ENCODE measurements around the gene UPK3B. TPM values are rescaled to one million over a fixed set of nuclear protein-coding genes. Genes with fewer than 3 reads are reported as not detected.
A peak's percentile ranks its signal among the peaks of the same experiment; 100 is the strongest.
"Not testable (repeated sequence)": the region's sequence is repeated elsewhere in the genome, so short reads cannot be mapped to it uniquely, and the experiment has no call there.

UPK3B gene
- total RNA-seq, 1 donor from 2014 or later: 1.1 TPM

- Mint-ChIP-seq H3K27ac (no peak overlapping the region), H3K36me3 (ENCODE audit: low read depth) (no peaks in the 10 kb centered on the region), H3K9me3 (no peaks in the 10 kb centered on the region), H3K27me3 (ENCODE audit: insufficient read depth) (no peaks in the 10 kb centered on the region), H3K4me3 (no peak overlapping the region), H3K4me1 (ENCODE audit: low read depth) (peaks cover 5% of the 10 kb centered on the region)
- no peak for DNase-seq (ENCODE audit: low spot score)
- intact Hi-C loops (cut with micrococcal nuclease): no loop called here
Observed at GRCh38 chr7:76512941-76513816, 2.8 kb downstream of the UPK3B start.

DNA sequence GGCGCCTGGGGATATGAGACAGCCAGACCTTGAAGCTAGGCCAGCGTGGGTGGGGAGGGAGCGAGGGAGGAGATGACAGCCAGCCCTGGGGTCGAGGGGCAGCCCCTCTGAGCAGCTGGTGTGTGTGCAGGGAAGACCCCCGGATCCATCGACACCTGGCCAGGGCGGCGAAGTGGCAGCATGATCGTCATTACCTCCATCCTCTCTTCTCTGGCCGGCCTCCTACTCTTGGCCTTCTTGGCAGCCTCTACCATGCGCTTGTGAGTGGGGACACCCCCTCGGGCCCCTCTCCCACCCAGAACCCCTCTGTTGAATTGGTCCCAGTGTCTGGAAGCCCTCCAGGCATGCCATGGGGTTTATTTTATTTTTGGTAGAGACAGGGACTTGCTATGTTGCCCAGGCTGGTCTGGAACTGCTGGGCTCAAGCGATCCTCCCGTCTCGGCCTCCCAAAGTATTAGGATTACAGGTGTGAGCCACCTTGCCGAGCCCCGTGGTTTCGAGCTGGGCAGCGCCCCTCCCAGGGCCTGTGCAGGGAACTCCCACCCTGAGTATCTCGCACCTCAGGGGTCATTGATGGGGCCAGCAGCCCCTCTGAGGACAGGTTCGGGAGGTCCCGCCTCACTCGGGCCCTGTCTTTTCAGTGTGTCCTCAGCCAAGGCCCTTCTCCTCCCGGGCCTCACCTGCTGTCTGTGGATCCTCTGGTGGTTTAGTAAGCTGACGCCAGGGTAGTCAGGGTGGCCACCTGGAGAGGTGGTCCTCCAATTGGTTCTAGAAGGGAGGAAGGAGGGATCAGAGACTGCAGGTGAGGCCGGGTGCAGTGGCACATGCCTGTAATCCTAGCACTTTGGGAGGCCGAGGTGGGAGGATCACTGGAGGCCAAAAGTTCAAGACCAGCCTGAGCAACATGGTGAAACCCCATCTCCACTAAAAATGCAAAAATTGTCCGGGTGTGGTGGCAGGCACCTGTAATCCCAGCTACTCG lies 3.8 kb downstream of the UPK3B start:
- Mint-ChIP-seq H3K27me3 (ENCODE audit: insufficient read depth) (no peaks in the 10 kb centered on the region), H3K9me3 (no peaks in the 10 kb centered on the region), H3K4me1 (ENCODE audit: low read depth) (peaks cover 5% of the 10 kb centered on the region), H3K27ac (no peak overlapping the region), H3K36me3 (ENCODE audit: low read depth) (no peaks in the 10 kb centered on the region), H3K4me3 (no peak overlapping the region)
- intact Hi-C loops (cut with micrococcal nuclease): no loop called here
- DNase-seq (ENCODE audit: low spot score): no peak

- Mint-ChIP-seq H3K4me3 (no peak overlapping the region), H3K4me1 (ENCODE audit: low read depth) (no peaks in the 10 kb centered on the region)
- intact Hi-C loops (cut with micrococcal nuclease): no loop called here
Observed at GRCh38 chr7:76514926-76515771, 4.8 kb downstream of the UPK3B start.

DNA sequence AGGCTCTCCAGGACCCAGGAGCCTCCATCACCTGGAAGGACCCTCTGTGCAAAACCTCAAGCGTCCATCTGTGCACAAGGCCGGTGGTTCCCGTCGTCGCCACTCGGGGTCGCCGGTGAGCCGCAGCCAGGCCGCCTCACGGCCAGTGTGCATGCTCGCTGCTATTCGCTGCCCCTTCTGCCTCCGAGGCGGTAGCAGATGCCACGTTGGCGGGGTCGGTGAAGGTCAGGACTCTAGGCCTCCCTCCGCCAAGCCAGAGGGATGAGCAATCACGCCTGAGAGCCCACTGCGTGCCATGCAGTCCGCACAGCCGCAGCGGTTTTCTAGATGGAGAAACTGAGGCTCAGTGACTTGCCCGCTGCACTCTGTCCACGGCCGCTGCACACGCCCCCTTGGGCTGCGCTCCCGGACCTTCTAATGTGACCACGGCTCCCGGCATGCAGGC lies 5.7 kb downstream of the UPK3B start:
- intact Hi-C loops (cut with micrococcal nuclease): no loop called here
- DNase-seq (ENCODE audit: low spot score): no peak

More at GRCh38 chr7:76514926-76515771, 4.8 kb downstream of the UPK3B start:
- no peak for DNase-seq (ENCODE audit: low spot score)
- Mint-ChIP-seq H3K27ac (no peak overlapping the region), H3K27me3 (ENCODE audit: insufficient read depth) (no peaks in the 10 kb centered on the region), H3K9me3 (no peaks in the 10 kb centered on the region), H3K36me3 (ENCODE audit: low read depth) (no peaks in the 10 kb centered on the region)

GRCh38 chr7:76516932-76517331 lies 6.6 kb downstream of the UPK3B start:
- H3K9me3 Mint-ChIP-seq; H3K27me3 Mint-ChIP-seq (ENCODE audit: insufficient read depth); H3K27ac Mint-ChIP-seq; H3K4me1 Mint-ChIP-seq (ENCODE audit: low read depth); H3K4me3 Mint-ChIP-seq; DNase-seq (ENCODE audit: low spot score); intact Hi-C loops (cut with micrococcal nuclease); H3K36me3 Mint-ChIP-seq (ENCODE audit: low read depth): not testable (repeated sequence)

More for the DNA sequence above, 5.7 kb downstream of the UPK3B start:
- H3K27ac Mint-ChIP-seq: no peak overlapping the region
- H3K4me3 Mint-ChIP-seq: no peak overlapping the region
- H3K9me3 Mint-ChIP-seq: no peaks in the 10 kb centered on the region
- no peaks in the 10 kb centered on the region for H3K36me3 Mint-ChIP-seq (ENCODE audit: low read depth)
- no peaks in the 10 kb centered on the region for H3K27me3 Mint-ChIP-seq (ENCODE audit: insufficient read depth)
- no peaks in the 10 kb centered on the region for H3K4me1 Mint-ChIP-seq (ENCODE audit: low read depth)

DNA sequence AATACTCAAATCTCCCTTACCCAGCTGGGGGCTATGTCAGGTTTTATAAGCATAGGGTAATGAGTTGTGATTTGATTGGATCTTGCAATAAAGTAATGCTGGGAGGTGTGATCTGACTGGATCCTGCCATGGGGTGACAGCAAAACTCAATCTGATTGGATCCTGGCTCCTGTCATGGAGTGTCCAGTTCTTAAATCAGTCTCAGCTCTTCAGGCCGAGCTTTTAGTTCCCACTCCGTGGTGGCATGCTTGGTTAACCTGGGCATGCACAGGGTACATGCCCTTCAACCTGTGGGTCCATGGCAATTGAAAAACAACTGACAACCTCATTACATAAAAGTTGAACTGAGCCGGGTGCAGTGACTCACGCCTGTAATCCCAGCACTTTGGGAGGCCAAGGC lies 15.8 kb downstream of the UPK3B start:
- H3K27me3 Mint-ChIP-seq (ENCODE audit: insufficient read depth); H3K36me3 Mint-ChIP-seq (ENCODE audit: low read depth); H3K9me3 Mint-ChIP-seq; intact Hi-C loops (cut with micrococcal nuclease); H3K4me3 Mint-ChIP-seq; H3K27ac Mint-ChIP-seq; DNase-seq (ENCODE audit: low spot score); H3K4me1 Mint-ChIP-seq (ENCODE audit: low read depth): not testable (repeated sequence)

DNA sequence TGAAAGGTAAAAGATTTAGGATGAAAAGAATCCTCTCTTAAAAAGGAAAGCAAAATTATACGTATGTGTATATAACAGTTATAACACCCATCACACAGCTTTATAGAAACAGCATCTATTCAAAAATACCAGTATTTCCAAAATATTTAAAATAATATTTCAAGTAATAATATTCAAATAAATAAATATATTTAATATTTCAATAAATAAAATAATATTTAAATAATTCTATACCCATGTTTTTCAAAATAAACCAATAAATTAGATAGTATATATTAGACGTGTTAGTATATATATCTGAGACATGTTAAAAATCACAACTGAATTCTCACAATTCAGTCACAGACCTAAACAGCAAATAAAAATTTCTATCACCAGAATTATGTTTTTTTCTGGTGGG lies 21.3 kb downstream of the UPK3B start:
- H3K27me3 Mint-ChIP-seq (ENCODE audit: insufficient read depth); H3K27ac Mint-ChIP-seq; H3K4me3 Mint-ChIP-seq; H3K9me3 Mint-ChIP-seq; H3K36me3 Mint-ChIP-seq (ENCODE audit: low read depth); DNase-seq (ENCODE audit: low spot score); intact Hi-C loops (cut with micrococcal nuclease); H3K4me1 Mint-ChIP-seq (ENCODE audit: low read depth): not testable (repeated sequence)

DNA sequence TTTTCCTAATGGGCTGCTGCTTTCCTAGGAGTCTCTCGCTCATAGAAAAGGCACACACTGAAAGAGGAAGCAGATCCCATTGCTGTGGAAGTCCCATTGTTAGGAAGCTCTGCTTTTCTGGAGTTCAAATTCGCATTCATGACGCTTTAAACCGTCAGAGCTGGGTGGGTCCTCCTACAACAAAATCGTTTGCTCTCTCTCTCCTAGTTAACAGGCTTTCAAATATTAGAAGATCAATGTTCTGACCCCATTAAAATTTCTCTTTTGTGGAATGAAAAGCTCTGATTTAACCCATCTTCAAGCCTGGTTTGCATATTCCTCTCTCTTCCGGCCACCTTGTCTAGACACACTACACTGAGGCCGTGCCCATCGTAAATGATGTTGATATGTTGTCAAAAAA lies 32.8 kb downstream of the UPK3B start, which contains the start of gene SPDYE16:
TSS of gene SPDYE16 (minus strand) at position 101 of the 400 bp plus-strand sequence. CDS start 1,838 bp downstream, outside the sequence.
- H3K4me1 Mint-ChIP-seq (ENCODE audit: low read depth); DNase-seq (ENCODE audit: low spot score); H3K4me3 Mint-ChIP-seq; H3K27me3 Mint-ChIP-seq (ENCODE audit: insufficient read depth); H3K36me3 Mint-ChIP-seq (ENCODE audit: low read depth); intact Hi-C loops (cut with micrococcal nuclease); H3K27ac Mint-ChIP-seq; H3K9me3 Mint-ChIP-seq: not testable (repeated sequence)

GRCh38 chr7:76549025-76549854 lies 38.9 kb downstream of the UPK3B start:
- Mint-ChIP-seq H3K4me1 (ENCODE audit: low read depth) (peaks cover 21% of the 10 kb centered on the region), H3K27ac (peak overlapping the region; percentile 91), H3K36me3 (ENCODE audit: low read depth) (peaks cover 11% of the 10 kb centered on the region), H3K4me3 (peak overlapping the region; percentile 95)
- H3K27me3 Mint-ChIP-seq (ENCODE audit: insufficient read depth); intact Hi-C loops (cut with micrococcal nuclease); H3K9me3 Mint-ChIP-seq: not testable (repeated sequence)
- peak; percentile 84 for DNase-seq (ENCODE audit: low spot score)

GRCh38 chr7:76549855-76550248 lies 39.5 kb downstream of the UPK3B start:
- H3K27me3 Mint-ChIP-seq (ENCODE audit: insufficient read depth); H3K9me3 Mint-ChIP-seq; intact Hi-C loops (cut with micrococcal nuclease): not testable (repeated sequence)
- Mint-ChIP-seq H3K36me3 (ENCODE audit: low read depth) (peaks cover 13% of the 10 kb centered on the region), H3K4me1 (ENCODE audit: low read depth) (peaks cover 24% of the 10 kb centered on the region), H3K27ac (peak overlapping the region; percentile 76), H3K4me3 (peak overlapping the region; percentile 95)
- peak; percentile 3 for DNase-seq (ENCODE audit: low spot score)

- DNase-seq (ENCODE audit: low spot score); H3K4me3 Mint-ChIP-seq; H3K27ac Mint-ChIP-seq; H3K9me3 Mint-ChIP-seq; intact Hi-C loops (cut with micrococcal nuclease); H3K27me3 Mint-ChIP-seq (ENCODE audit: insufficient read depth): not testable (repeated sequence)
- peaks cover 16% of the 10 kb centered on the region for H3K36me3 Mint-ChIP-seq (ENCODE audit: low read depth)
- peaks cover 35% of the 10 kb centered on the region for H3K4me1 Mint-ChIP-seq (ENCODE audit: low read depth)
Observed at GRCh38 chr7:76551992-76552391, 41.6 kb downstream of the UPK3B start.
